Upper lobe of right lung (tissue), 1 donor: ENCODE measurements around the gene RNASET2. TPM values are rescaled to one million over a fixed set of nuclear protein-coding genes. Genes with fewer than 3 reads are reported as not detected.

Experiments used
- ATAC-seq: fragments of 200-7000 bp; cut with Tn5 transposase; one replicate; pipeline ENCODE4 v1.9.1; 2020; ENCODE audit warnings: mild to moderate bottlenecking, moderate library complexity
- DNase-seq: peaks from one replicate; pipeline ENCODE4 v3.0.0-alpha.2; 2020
- H3K27ac ChIP-seq: fragments of 200-600 bp; one replicate; pipeline ENCODE4 v1.8.0; 2022
- H3K27me3 ChIP-seq: fragments of 200-600 bp; one replicate; pipeline ENCODE4 v1.8.0; 2022; ENCODE audit warnings: mild to moderate bottlenecking
- H3K36me3 ChIP-seq: fragments of 200-600 bp; one replicate; pipeline ENCODE4 v1.8.0; 2022
- H3K4me1 ChIP-seq: fragments of 200-600 bp; one replicate; pipeline ENCODE4 v1.8.0; 2022
- H3K4me3 ChIP-seq: fragments of 200-600 bp; one replicate; pipeline ENCODE4 v1.8.0; 2022; ENCODE audit warnings: mild to moderate bottlenecking
- H3K9me3 ChIP-seq: fragments of 200-600 bp; one replicate; pipeline ENCODE4 v1.8.0; 2022
- intact Hi-C: fragments of 100-400 bp; cut with DNase I; formaldehyde crosslinking; loops from one replicate; pipeline ENCODE4 v1.11.0; 2022
- total RNA-seq: library from RNA; stranded (reverse); fragmentation: NEBNext Ultra II Directional; extraction: Animal tissue kit (Norgen Biotek cat#: 25700); gene quantifications from one replicate; pipeline ENCODE4 v1.2.1, GENCODE V29; 2021
- TF ChIP-seq, protein P1 (sequence below): fragments of 200-600 bp; IDR thresholded peaks from one replicate; pipeline ENCODE4 v1.8.0; 2022; ENCODE audit warnings: antibody characterized with exemption
- donor health status: DM: no; HTN: yes; CAD: no; lungs with severe emphysema.

The RNASET2 gene
- total RNA-seq, 1 donor from 2014 or later = 73.1 TPM

DNA sequence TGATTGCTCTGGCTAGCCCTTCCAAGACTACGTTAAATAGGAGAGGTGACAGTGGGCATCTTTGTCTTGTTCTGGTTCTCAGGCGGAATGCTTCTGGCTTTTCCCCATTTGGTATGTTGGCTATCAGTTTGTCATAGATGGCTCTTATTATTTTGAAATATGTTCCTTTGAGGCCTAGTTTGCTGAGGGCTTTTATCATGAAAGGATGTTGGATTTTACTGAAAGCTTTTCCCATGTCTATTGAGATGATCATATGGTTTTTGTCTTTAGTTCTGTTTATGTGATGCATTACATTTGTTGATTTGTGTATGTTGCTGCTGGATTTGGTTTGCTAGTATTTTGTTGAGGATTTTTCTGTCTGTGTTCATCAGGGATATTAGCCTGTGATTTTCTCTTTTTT, 9.9 kb upstream of the RNASET2 start:
- no peak overlapping the region for H3K27ac ChIP-seq
- ATAC-seq (no peak), DNase-seq (no peak)
- no peaks in the 10 kb centered on the region for H3K9me3 ChIP-seq
- H3K27me3 ChIP-seq = no peaks in the 10 kb centered on the region
- H3K36me3 ChIP-seq = no peaks in the 10 kb centered on the region
- intact Hi-C loops = no loop called here
- no peaks in the 10 kb centered on the region for H3K4me1 ChIP-seq
- TF ChIP-seq, protein P1, sequence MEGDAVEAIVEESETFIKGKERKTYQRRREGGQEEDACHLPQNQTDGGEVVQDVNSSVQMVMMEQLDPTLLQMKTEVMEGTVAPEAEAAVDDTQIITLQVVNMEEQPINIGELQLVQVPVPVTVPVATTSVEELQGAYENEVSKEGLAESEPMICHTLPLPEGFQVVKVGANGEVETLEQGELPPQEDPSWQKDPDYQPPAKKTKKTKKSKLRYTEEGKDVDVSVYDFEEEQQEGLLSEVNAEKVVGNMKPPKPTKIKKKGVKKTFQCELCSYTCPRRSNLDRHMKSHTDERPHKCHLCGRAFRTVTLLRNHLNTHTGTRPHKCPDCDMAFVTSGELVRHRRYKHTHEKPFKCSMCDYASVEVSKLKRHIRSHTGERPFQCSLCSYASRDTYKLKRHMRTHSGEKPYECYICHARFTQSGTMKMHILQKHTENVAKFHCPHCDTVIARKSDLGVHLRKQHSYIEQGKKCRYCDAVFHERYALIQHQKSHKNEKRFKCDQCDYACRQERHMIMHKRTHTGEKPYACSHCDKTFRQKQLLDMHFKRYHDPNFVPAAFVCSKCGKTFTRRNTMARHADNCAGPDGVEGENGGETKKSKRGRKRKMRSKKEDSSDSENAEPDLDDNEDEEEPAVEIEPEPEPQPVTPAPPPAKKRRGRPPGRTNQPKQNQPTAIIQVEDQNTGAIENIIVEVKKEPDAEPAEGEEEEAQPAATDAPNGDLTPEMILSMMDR = no peak
- H3K4me3 ChIP-seq = no peak overlapping the region

GRCh38 chr6:166960609-166960978, 4.2 kb upstream of the RNASET2 start:
- TF ChIP-seq, protein P1 = no peak
- Histone ChIP-seq H3K27me3 (no peaks in the 10 kb centered on the region), H3K4me1 (peaks cover 20% of the 10 kb centered on the region), H3K27ac (no peak overlapping the region), H3K9me3 (no peaks in the 10 kb centered on the region), H3K4me3 (no peak overlapping the region), H3K36me3 (no peaks in the 10 kb centered on the region)
- no peak for ATAC-seq
- DNase-seq = no peak
- intact Hi-C loops = no loop called here

DNA sequence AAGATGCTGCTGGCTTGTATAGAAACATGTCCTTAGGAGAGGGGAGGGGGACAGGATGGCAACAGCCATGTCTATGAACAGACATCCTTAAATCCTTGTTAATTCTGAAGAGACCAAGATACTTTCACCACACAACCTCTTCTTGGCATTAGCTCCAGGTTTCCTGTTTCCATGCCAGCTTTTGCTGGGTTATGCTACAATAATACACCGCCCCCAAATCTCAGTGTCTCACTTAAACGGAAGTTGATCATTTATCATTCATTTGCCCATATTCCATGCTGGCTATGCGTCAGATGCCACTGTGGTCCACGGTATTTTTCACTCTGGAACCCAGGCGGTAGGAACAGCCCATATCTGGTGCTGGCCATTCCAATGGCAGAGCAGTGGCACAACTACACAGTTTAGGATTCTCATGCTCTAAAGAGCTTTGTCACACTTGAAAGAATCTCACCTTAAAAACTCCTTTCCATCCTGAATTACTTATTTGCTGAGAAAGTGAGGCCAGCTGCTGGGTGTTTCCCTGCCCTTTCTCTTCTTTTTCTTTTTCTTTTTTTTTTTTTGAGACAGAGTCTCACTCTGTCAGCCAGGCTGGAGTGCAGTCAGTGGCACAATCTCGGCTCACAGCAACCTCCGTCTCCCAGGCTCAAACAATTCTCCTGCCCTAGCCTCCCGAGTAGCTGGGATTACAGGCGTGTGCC, 3.7 kb upstream of the RNASET2 start:
- Histone ChIP-seq H3K27me3 (no peaks in the 10 kb centered on the region), H3K9me3 (no peaks in the 10 kb centered on the region), H3K4me1 (peaks cover 20% of the 10 kb centered on the region), H3K4me3 (peak overlapping the region; percentile 16), H3K36me3 (no peaks in the 10 kb centered on the region), H3K27ac (peak overlapping the region; percentile 77)
- intact Hi-C loops = no loop called here
- ATAC-seq (no peak), DNase-seq (no peak)
- TF ChIP-seq, protein P1 = no peak

GRCh38 chr6:166958926-166959861, 2.8 kb upstream of the RNASET2 start:
- Histone ChIP-seq H3K36me3 (no peaks in the 10 kb centered on the region), H3K27ac (peak overlapping the region; percentile 77), H3K4me3 (peak overlapping the region; percentile 16), H3K9me3 (no peaks in the 10 kb centered on the region), H3K4me1 (peaks cover 20% of the 10 kb centered on the region), H3K27me3 (no peaks in the 10 kb centered on the region)
- DNase-seq (no peak), ATAC-seq (peak; percentile 20)
- intact Hi-C loops = no loop called here
- TF ChIP-seq, protein P1 = no peak

- Histone ChIP-seq H3K27me3 (no peaks in the 10 kb centered on the region), H3K4me3 (no peak overlapping the region), H3K27ac (peak overlapping the region; percentile 93), H3K36me3 (no peaks in the 10 kb centered on the region), H3K4me1 (peaks cover 20% of the 10 kb centered on the region), H3K9me3 (no peaks in the 10 kb centered on the region)
- TF ChIP-seq, protein P1 = no peak
- intact Hi-C loops = no loop called here
- ATAC-seq (no peak), DNase-seq (no peak)
Measured at GRCh38 chr6:166957805-166958076, 1.4 kb upstream of the RNASET2 start.
